Lower lobe of right lung (tissue), 2 donors: ENCODE data around the gene PRKD3. TPM values are rescaled to one million over a fixed set of nuclear protein-coding genes. Genes with fewer than 3 reads are reported as not detected.

ENCODE experiments used
- ATAC-seq, 2 donors: fragments of 200-7000 bp; cut with Tn5 transposase; one replicate each; pipeline ENCODE4 v1.9.1; 2020 to 2022; ENCODE audit warnings: mild to moderate bottlenecking in 2 of 2, moderate library complexity in 2 of 2
- DNase-seq: peaks from one replicate; pipeline ENCODE4 v3.0.0-alpha.2; 2020
- H3K27ac ChIP-seq: fragments of 200-600 bp; one replicate; pipeline ENCODE4 v1.8.0; 2022
- H3K27me3 ChIP-seq: fragments of 200-600 bp; one replicate; pipeline ENCODE4 v1.8.0; 2022; ENCODE audit warnings: low read depth
- H3K36me3 ChIP-seq: fragments of 200-600 bp; one replicate; pipeline ENCODE4 v1.8.0; 2022; ENCODE audit warnings: mild to moderate bottlenecking
- H3K4me1 ChIP-seq: fragments of 200-600 bp; one replicate; pipeline ENCODE4 v1.8.0; 2022
- H3K4me3 ChIP-seq: fragments of 200-600 bp; one replicate; pipeline ENCODE4 v1.8.0; 2022; ENCODE audit warnings: mild to moderate bottlenecking
- H3K9me3 ChIP-seq: fragments of 200-600 bp; one replicate; pipeline ENCODE4 v1.8.0; 2022
- CTCF ChIP-seq: fragments of 200-600 bp; IDR thresholded peaks from one replicate; pipeline ENCODE4 v1.8.0; 2022; ENCODE audit warnings: antibody characterized with exemption, mild to moderate bottlenecking
- intact Hi-C: fragments of 100-400 bp; cut with DNase I; formaldehyde crosslinking; loops from one replicate; pipeline ENCODE4 v1.11.0; 2022
- total RNA-seq: library from RNA; stranded (reverse); fragmentation: NEBNext Ultra II Directional; extraction: Animal tissue kit (Norgen Biotek cat#: 25700); gene quantifications from one replicate; pipeline ENCODE4 v1.2.1, GENCODE V29; 2021
- donor health status: DM: no; HTN: yes; CAD: no; lungs with severe emphysema.

The PRKD3 gene
- total RNA-seq, 1 donor from 2014 or later: 39.3 TPM

- no peak overlapping the region for H3K4me3 ChIP-seq
- no peaks in the 10 kb centered on the region for H3K27me3 ChIP-seq
- H3K9me3 ChIP-seq: no peaks in the 10 kb centered on the region
- ATAC-seq (no peak), DNase-seq (no peak)
- TF ChIP-seq CTCF: no peak
- H3K36me3 ChIP-seq: no peaks in the 10 kb centered on the region
- intact Hi-C loops: no loop called here
- H3K4me1 ChIP-seq: peaks cover 39% of the 10 kb centered on the region
- H3K27ac ChIP-seq: no peak overlapping the region
Observed at GRCh38 chr2:37315364-37315763, 9.3 kb downstream of the PRKD3 start.

DNA sequence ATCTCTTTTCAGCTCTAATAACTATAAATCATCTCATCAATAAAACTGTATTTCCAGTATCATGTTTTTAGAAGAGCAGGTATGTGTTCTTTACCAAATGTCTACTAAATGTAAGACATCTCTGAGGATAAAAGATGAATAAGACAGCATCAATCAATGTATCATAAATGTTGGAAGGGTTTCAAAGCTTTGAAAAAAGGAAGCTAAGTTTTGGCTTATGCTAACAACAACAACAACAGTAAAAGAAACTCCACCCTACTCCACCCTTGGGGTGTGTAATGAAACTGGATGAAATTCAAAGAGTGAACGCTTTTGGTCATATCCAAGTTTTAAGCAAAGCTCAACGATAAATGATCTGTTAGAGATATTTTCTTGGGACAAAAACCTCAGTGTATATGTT, 17.1 kb downstream of the PRKD3 start:
- DNase-seq (no peak), ATAC-seq (no peak)
- intact Hi-C loops: no loop called here

DNA sequence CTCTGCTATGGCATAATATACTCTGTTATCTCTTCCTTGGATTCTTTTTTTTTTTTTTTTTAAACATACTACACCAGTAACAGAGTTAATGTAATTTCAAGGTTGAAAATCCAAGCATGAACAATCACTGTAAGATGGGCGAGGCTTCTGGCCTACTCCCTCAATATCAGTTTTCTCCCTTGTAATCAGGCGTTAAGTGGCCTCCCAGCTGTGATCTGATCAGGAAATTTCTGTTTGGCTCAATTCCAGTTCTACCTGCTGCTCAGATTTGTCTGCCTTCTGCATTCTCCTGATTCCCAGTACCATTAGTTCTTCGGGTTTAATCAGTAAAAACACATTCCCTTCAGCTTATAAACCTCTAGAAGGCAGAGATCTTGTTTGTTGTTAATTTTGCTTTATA, 18.6 kb downstream of the PRKD3 start:
- Histone ChIP-seq H3K4me3 (no peak overlapping the region), H3K27ac (no peak overlapping the region), H3K9me3 (no peaks in the 10 kb centered on the region), H3K36me3 (no peaks in the 10 kb centered on the region), H3K4me1 (peaks cover 19% of the 10 kb centered on the region), H3K27me3 (no peaks in the 10 kb centered on the region)
- ATAC-seq (no peak), DNase-seq (no peak)
- TF ChIP-seq CTCF: no peak
- intact Hi-C loops: no loop called here

More for the DNA sequence above, 17.1 kb downstream of the PRKD3 start:
- Histone ChIP-seq H3K27ac (no peak overlapping the region), H3K36me3 (no peaks in the 10 kb centered on the region), H3K4me1 (peaks cover 19% of the 10 kb centered on the region), H3K27me3 (no peaks in the 10 kb centered on the region), H3K9me3 (no peaks in the 10 kb centered on the region), H3K4me3 (no peak overlapping the region)
- no peak for TF ChIP-seq CTCF

GRCh38 chr2:37302701-37303252, 21.9 kb downstream of the PRKD3 start:
- H3K4me1 ChIP-seq: peaks cover 19% of the 10 kb centered on the region
- no peak for ATAC-seq
- H3K36me3 ChIP-seq: no peaks in the 10 kb centered on the region
- no peak for TF ChIP-seq CTCF
- no peaks in the 10 kb centered on the region for H3K9me3 ChIP-seq
- H3K27ac ChIP-seq: no peak overlapping the region
- no peak for DNase-seq
- H3K4me3 ChIP-seq: no peak overlapping the region
- intact Hi-C loops: no loop called here
- no peaks in the 10 kb centered on the region for H3K27me3 ChIP-seq

DNA sequence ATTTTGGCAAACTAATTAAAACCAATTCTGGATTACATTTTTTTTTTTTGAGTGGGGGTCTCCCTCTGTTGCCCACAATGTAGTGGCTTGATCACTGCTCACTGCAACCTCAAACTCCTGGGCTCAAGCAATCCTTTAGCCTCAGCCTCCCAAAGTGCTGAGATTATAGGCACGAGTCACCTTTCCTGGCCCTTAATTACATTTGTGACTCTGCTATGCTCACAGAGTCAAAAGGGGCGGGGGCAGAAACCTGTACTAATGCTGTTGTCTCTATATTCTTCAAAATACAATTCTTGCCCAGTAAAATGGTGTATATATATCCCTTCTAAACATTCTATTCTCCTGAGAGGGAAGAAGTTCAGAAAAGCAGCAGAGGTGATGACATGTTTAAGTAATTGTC, 23.2 kb downstream of the PRKD3 start:
- Histone ChIP-seq H3K36me3 (no peaks in the 10 kb centered on the region), H3K4me3 (no peak overlapping the region), H3K27ac (no peak overlapping the region), H3K4me1 (peaks cover 15% of the 10 kb centered on the region), H3K27me3 (no peaks in the 10 kb centered on the region), H3K9me3 (no peaks in the 10 kb centered on the region)
- no peak for ATAC-seq
- intact Hi-C loops: no loop called here
- no peak for DNase-seq
- no peak for TF ChIP-seq CTCF

GRCh38 chr2:37300578-37300977, 24.1 kb downstream of the PRKD3 start:
- Histone ChIP-seq H3K9me3 (no peaks in the 10 kb centered on the region), H3K27ac (no peak overlapping the region), H3K4me1 (peaks cover 6% of the 10 kb centered on the region), H3K27me3 (no peaks in the 10 kb centered on the region), H3K4me3 (no peak overlapping the region), H3K36me3 (no peaks in the 10 kb centered on the region)
- intact Hi-C loops: no loop called here
- ATAC-seq (no peak), DNase-seq (no peak)
- TF ChIP-seq CTCF: no peak
